ENCODE measurements around the gene ATP11B. TPM values are rescaled to one million over a fixed set of nuclear protein-coding genes. Genes with fewer than 3 reads are reported as not detected.

Gene ATP11B
- total RNA-seq, result 100 to 1,000 TPM; 118 to 127 TPM

DNA sequence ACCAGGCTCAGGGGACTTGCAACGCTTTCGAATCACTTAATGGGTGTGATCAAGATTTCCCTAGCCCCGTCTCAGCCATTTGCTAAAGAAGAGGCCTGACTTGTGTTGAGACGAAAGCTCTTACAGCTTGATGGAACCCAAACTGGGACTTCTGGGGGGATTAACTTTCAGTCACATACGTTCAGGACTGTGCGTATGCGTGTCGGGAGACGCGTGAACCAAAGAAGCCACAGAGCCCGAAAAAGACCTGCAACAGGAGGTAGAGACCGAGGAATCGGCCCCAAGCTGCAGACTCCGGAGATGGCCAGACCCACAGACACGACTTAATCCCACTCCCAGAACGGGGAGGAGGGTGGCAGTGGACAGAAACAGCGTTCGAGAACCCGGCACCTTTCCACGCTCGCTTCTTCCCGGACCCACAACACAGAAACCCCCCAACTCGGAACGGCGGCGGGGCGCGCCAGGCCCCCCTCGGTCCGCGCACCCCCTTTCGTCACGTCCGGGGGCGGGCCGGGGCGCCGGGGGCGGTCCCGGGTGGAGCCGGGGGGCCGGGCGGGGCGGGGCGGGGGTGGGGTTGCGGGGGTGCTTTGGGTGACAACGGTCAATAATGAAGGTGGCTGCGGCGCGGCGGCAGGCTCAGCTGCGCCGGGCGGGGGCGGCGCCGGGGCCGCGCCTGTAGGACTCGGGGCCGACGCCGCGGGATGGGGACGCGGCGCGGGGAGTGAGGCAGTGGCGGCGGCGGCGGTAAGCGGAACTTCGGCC is at the start of gene ATP11B:
TSS of gene ATP11B (plus strand) at position 604 of the 762 bp plus-strand sequence. CDS start 256 bp downstream, outside the sequence.

Other genes starting within 250 kb of the ATP11B start
- 10 to 100 TPM; 43.8 to 54.8 TPM for gene DCUN1D1, start 187.0 kb downstream of the ATP11B start, total RNA-seq

All from activated naive CD4-positive, alpha-beta T cell treated with anti-CD3 and anti-CD28 coated beads, Interleukin-2, amount 10 ng/mL, durations not matched to agents 5 hours and 36 hours (primary cell).